K562 (cell line): Measurements from ENCODE around the gene AIF1. TPM values are rescaled to one million over a fixed set of nuclear protein-coding genes. Genes with fewer than 3 reads are reported as not detected.

Experiments used
- CCAR2 ChIP-seq: fragments of 200-400 bp; formaldehyde crosslinking; IDR thresholded peaks from 2 replicates; pipeline ENCODE4 v1.6.1; 2017; ENCODE audit warnings: mild to moderate bottlenecking, low read depth, low read length
- DMBX1 ChIP-seq: fragments of 250-450 bp; sonication (Bioruptor Pico); IDR thresholded peaks from 2 replicates; pipeline ENCODE4 v1.8.0; 2022; ENCODE audit warnings: inconsistent platforms, mild to moderate bottlenecking, moderate library complexity, borderline replicate concordance
- LCOR ChIP-seq: sonication (generic); formaldehyde crosslinking; IDR thresholded peaks from 2 replicates; pipeline ENCODE4 v1.8.0; 2022; ENCODE audit warnings: mild to moderate bottlenecking, missing genetic modification reagents
- RAD51 ChIP-seq: fragments of 450-650 bp; IDR thresholded peaks from 2 replicates; pipeline ENCODE4 v1.7.1; 2016; ENCODE audit warnings: low read depth, mild to moderate bottlenecking, borderline replicate concordance
- RBM39 ChIP-seq: fragments of 200-400 bp; formaldehyde crosslinking; optimal IDR thresholded peaks from 2 replicates; pipeline ENCODE3; 2018; ENCODE audit warnings: low read depth, low read length
- SAFB ChIP-seq: fragments of 200-400 bp; formaldehyde crosslinking; IDR thresholded peaks from 2 replicates; pipeline ENCODE4 v1.6.1; 2017; ENCODE audit warnings: low read depth, low read length, borderline replicate concordance
- TBL1XR1 ChIP-seq, 2 experiments: IDR thresholded peaks; 2 replicates each; pipeline ENCODE4 v1.6.1; 2012; ENCODE audit warnings: improper control_type of control experiment in 2 of 2, low read length in 2 of 2, mild to moderate bottlenecking in 1 of 2
- ZNF133 ChIP-seq: fragments of 250-450 bp; sonication (Bioruptor Pico); IDR thresholded peaks from 2 replicates; pipeline ENCODE4 v1.4.0; 2020; ENCODE audit warnings: mild to moderate bottlenecking
- ZNF551 ChIP-seq: fragments of 250-450 bp; sonication (Bioruptor Pico); IDR thresholded peaks from 2 replicates; pipeline ENCODE4 v1.5.0; 2021; ENCODE audit warnings: mild to moderate bottlenecking, moderate library complexity
- polyA plus RNA-seq, 8 experiments: library from polyadenylated mRNA; depleted of rRNA in 4 of 8; stranded (reverse) in 5 of 8; unstranded in 3 of 8; fragments of >200 nt; fragmentation: Nextera tagmentation in 2 of 8; fragmentation: Illumina TruSeq in 1 of 8; extraction: Ambion mirVana in 2 of 8; extraction: Trizol in 1 of 8; gene quantifications; 2 replicates each; pipeline versions ENCODE4 v1.2.1 to v1.2.3, GENCODE V29; 2011 to 2014; ENCODE audit warnings: inconsistent platforms in 1 of 8, missing spikeins in 1 of 8
- total RNA-seq, 7 experiments: library from RNA; depleted of rRNA in 6 of 7; stranded (reverse); fragments of >200 nt in 6 of 7; fragmentation: Illumina TruSeq in 2 of 7; extraction: Trizol in 2 of 7; gene quantifications; 2 replicates each; pipeline versions ENCODE4 v1.2.1 to v1.2.3, GENCODE V29; 2011 to 2021; ENCODE audit warnings: low replicate concordance in 1 of 7
- TF ChIP-seq, protein P1 (sequence below), 2 experiments: fragments of 450-650 bp; IDR thresholded peaks; 2 replicates each; pipeline ENCODE4 v1.6.1; 2016
- TF ChIP-seq, protein P2 (sequence below): fragments of 200-800 bp; sonication (Bioruptor generic); IDR thresholded peaks from 2 replicates; pipeline ENCODE4 v1.6.1; 2017; ENCODE audit warnings: missing genetic modification characterization, missing compliant biosample characterization
- TF ChIP-seq, protein P3 (sequence below), 2 experiments: fragments of 450-650 bp; formaldehyde crosslinking in 1 of 2; IDR thresholded peaks; 2 replicates each; pipeline versions ENCODE4 v1.4.0 to v1.6.1; 2014 to 2020; ENCODE audit warnings: mild to moderate bottlenecking in 2 of 2, borderline replicate concordance in 1 of 2, low read depth in 1 of 2

The AIF1 gene
- total and polyA plus RNA-seq, 9 of the 15 experiments (the other 6 are each of a cell fraction or from before 2014, with no cell fraction given) = 9.4 to 33.4 (median 19.4) TPM

DNA sequence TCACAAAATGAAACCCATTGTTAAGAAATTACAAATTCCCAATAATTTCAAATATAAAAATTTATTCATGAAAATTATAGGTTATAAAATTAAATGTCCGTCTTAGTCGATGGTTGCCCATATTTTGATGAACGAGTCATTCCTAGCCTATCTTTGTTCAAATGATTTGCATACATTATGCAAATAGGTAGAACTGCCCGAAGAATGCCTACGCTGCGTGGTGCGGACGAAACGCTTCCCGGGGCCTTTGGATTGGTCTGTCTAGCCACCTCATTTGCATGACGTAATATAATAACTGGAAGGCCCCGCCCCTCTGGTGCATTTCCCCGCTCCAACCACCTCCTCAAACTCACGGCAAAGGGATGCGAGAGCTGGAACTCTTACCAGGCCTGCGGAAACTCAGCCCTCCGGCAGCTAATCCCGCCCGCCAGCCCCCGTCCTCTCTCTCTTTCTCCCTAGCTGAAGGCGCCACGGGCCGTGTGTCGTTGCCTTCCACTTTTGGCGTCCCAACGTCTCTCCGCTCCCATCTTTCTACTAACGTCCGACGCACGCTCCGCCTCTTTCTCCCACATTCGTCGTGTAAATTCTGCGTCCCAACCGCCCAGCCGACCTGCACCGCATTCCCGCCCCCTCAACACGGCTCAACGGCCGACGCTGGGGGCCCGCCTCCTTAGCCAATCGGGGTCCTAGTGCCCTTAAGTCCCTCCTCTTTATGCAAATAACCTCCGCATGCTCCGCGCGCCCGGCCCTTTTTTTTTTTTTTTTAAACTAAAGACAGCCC is 5.0 kb downstream of the AIF1 start (continued):
- TF ChIP-seq, protein P1, sequence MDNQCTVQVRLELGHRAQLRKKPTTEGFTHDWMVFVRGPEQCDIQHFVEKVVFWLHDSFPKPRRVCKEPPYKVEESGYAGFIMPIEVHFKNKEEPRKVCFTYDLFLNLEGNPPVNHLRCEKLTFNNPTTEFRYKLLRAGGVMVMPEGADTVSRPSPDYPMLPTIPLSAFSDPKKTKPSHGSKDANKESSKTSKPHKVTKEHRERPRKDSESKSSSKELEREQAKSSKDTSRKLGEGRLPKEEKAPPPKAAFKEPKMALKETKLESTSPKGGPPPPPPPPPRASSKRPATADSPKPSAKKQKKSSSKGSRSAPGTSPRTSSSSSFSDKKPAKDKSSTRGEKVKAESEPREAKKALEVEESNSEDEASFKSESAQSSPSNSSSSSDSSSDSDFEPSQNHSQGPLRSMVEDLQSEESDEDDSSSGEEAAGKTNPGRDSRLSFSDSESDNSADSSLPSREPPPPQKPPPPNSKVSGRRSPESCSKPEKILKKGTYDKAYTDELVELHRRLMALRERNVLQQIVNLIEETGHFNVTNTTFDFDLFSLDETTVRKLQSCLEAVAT (IDR thresholded peaks at IDR 0.05) = peak; percentile 87 to 92
- 0 out of 2 replicates have a peak, but pooled peaks have one; percentile 29 for TF ChIP-seq DMBX1
- peak; percentile 62; the same call in 1 of the 2 replicates for TF ChIP-seq ZNF133 (CRISPR knock-in tag)
- no peak for TF ChIP-seq RBM39
- no peak for TF ChIP-seq SAFB
- no peak for TF ChIP-seq RAD51
- no peak for TF ChIP-seq CCAR2
- peak; percentile 79; the same call in 1 of the 2 replicates for TF ChIP-seq LCOR (CRISPR knock-in tag)
- peak; percentile 52 to 84; a peak in 2 of 4 replicates for TF ChIP-seq TBL1XR1 (IDR thresholded peaks at IDR 0.05; ENCODE audit: low read length in 2 of 2)
- TF ChIP-seq ZNF551 (CRISPR knock-in tag) = no peak
- TF ChIP-seq, protein P2, sequence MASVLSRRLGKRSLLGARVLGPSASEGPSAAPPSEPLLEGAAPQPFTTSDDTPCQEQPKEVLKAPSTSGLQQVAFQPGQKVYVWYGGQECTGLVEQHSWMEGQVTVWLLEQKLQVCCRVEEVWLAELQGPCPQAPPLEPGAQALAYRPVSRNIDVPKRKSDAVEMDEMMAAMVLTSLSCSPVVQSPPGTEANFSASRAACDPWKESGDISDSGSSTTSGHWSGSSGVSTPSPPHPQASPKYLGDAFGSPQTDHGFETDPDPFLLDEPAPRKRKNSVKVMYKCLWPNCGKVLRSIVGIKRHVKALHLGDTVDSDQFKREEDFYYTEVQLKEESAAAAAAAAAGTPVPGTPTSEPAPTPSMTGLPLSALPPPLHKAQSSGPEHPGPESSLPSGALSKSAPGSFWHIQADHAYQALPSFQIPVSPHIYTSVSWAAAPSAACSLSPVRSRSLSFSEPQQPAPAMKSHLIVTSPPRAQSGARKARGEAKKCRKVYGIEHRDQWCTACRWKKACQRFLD (CRISPR knock-in tag) = peak; percentile 27
- TF ChIP-seq, protein P3, sequence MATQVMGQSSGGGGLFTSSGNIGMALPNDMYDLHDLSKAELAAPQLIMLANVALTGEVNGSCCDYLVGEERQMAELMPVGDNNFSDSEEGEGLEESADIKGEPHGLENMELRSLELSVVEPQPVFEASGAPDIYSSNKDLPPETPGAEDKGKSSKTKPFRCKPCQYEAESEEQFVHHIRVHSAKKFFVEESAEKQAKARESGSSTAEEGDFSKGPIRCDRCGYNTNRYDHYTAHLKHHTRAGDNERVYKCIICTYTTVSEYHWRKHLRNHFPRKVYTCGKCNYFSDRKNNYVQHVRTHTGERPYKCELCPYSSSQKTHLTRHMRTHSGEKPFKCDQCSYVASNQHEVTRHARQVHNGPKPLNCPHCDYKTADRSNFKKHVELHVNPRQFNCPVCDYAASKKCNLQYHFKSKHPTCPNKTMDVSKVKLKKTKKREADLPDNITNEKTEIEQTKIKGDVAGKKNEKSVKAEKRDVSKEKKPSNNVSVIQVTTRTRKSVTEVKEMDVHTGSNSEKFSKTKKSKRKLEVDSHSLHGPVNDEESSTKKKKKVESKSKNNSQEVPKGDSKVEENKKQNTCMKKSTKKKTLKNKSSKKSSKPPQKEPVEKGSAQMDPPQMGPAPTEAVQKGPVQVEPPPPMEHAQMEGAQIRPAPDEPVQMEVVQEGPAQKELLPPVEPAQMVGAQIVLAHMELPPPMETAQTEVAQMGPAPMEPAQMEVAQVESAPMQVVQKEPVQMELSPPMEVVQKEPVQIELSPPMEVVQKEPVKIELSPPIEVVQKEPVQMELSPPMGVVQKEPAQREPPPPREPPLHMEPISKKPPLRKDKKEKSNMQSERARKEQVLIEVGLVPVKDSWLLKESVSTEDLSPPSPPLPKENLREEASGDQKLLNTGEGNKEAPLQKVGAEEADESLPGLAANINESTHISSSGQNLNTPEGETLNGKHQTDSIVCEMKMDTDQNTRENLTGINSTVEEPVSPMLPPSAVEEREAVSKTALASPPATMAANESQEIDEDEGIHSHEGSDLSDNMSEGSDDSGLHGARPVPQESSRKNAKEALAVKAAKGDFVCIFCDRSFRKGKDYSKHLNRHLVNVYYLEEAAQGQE (IDR thresholded peaks at IDR 0.05; ENCODE audit: borderline replicate concordance) = no peak
- TF ChIP-seq, protein P3 (CRISPR knock-in tag; IDR thresholded peaks at IDR 0.05; ENCODE audit: low read depth) = peak; percentile 89
